ENCODE measurements around the gene DEDD2.
A peak's percentile ranks its signal among the peaks of the same experiment; 100 is the strongest.

The DEDD2 gene

DNA sequence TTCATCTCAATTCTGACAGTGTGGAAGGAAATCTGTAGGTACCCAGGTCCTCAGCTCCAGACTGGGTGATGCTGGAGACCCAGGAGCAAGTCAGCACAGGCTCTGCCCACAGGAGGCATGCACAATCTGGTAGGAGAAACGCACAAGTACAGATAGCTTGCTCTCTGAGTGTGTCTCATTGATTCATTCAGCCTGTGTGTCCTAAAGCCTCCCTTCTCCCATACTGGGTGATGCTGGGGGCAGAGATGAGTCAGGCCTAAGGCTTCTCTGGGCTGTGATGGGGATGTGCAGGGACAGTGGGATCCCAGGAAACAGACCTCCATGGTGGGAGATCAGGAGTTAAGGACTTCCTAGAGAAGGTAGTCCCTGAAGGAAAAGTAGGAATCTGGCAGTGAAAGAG, 9.4 kb upstream of the DEDD2 start:
- no peak for DNase-seq

DNA sequence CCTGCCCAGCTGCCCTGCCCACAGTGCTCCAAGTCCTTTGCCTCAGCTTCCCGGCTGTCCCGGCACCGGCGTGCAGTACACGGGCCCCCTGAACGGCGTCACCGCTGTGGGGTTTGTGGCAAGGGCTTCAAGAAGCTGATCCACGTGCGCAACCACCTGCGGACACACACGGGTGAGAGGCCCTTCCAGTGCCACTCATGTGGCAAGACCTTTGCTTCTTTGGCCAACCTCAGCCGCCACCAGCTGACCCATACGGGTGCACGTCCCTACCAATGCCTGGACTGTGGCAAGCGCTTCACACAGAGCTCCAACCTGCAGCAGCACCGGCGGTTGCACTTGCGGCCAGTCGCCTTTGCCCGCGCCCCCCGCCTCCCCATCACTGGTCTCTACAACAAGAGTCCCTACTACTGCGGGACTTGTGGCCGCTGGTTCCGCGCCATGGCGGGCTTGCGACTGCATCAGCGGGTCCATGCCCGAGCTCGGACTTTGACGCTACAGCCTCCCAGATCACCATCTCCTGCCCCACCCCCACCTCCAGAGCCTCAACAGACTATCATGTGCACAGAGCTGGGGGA, 8.3 kb upstream of the DEDD2 start:
- DNase-seq = no peak

DNA sequence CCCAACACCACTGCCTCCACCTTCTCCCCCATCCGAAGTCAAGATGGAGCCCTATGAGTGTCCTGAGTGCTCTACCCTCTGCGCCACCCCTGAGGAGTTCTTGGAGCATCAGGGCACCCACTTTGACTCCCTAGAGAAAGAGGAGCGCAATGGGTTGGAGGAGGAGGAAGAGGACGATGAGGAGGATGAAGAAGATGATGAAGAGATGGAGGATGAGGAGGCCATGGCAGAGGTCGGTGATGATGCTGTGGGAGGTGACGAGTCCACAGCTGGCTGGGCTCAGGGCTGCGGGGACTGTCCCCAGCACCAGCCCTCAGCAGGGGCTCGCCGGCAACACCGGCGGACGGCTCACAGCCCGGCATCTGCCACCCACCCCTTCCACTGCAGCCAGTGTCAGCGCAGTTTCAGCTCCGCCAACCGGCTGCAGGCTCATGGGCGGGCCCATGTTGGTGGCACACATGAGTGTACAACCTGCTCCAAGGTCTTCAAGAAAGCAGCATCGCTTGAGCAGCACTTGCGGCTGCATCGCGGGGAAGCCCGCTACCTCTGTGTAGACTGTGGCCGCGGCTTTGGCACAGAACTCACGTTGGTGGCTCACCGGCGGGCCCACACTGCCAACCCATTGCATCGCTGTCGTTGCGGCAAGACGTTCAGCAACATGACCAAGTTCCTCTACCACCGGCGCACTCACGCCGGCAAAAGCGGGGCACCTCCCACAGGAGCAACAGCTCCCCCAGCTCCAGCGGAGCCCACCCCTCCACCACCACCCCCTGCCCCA, 7.7 kb upstream of the DEDD2 start:
- no peak for DNase-seq

DNA sequence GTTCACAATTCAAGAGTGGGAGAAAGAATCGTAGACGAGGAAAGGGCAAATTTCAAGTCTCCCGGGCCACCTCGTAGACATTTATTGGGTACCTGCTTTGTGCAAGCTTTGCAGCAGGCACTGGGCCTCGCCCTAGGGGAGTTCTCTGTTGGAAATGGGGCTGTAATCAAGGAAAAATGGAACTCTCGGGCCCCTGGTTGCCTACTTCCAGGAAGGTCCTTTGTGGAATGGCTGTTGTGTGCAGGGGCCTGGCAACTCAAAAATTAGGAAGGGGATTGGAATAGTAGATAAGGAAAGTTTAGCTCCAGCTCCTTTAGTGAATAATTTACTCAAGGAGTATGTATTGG, 3.2 kb upstream of the DEDD2 start:
- DNase-seq = no peak

DNA sequence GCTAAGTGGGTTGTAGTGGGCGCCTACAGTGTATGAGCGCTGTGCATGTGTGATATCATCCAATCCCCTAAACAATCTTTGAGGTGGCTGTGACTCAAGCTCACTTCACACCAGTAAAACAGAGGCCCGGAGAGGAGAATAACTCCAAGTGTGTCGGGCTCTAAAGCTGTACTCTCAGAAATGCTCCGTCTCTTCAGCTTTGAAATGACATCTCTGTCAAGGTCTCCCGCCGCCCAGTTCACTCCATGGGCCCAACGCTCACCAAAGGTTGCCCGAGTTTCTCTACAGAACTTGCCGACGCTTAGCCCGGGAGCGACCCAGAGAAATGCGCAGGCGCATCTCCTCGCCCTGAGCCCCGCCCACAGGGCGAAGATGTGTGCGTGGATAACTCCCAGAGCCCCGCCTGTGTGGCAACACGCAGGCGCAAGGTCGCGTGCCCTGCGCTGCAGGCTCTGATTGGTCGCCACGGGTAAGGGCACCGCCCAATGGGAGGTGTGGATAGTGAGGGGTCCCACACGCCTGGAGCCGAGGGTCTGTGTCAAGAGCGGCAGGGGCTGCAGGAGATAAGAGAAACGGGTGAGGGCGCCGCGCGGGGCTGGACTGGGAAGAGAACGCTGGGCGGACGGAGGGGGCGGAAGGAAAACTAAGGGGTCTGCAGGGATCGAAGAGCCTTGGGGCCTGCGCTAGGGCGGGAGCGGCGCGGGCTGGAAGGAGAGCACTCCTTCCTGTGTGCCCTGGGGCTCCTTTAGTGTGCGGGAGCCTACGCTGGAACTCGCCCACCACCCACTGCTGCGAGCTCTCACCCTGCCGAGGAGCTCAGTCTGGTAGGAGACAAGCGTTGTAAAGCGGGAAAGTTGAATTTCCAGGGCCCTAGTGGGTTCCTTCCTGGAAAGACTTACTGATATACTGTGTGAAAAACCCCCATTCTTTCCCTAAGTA, 2.6 kb upstream of the DEDD2 start, which contains the start of gene ZNF526:
TSS of gene ZNF526 (plus strand) at position 501 of the 939 bp plus-strand sequence. CDS start 4,092 bp downstream, outside the sequence.
- DNase-seq = peak; percentile 94

DNA sequence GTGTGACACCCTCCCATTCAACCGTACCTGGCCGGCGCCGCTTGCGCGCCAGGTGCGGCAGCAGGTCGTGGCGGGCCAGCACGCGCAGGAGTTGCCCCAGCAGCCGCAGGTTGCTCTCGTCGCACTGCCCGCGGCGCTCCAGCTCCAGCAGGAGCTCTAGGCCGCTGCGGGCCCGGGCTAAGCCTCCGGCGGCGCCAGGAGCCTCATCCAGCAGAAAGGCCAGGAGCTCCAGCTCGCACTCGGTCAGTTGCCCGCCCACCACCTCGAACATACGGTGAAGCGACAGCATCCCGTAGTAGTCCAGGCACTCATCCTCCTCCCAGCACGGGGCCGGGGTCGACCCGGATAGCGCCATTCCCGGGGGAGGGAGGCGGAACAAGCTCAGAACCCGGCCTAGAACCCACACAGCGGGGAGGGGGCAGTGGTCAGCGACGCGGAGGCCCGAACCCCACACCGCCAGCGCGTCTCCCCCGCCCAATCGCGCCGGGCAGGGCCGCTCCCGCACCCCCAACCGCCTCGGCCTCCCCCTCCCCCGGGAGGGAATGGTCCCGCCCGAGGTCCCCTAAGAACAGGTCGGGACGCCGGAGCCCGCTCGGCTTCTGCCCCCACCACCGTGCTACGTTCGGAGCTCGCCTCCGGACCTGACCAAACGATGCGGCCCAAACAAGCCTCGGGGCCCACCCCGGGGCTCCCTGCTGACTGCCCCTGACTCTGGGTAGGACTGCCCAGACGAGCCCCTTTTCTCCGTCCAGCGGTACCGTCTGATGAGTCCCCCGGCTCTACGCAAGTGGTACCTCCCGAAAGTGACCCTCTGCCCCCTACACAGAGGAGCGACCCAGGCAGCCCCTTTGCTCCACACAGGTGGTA, 591 bp downstream of the DEDD2 start:
- no peak for DNase-seq

DNA sequence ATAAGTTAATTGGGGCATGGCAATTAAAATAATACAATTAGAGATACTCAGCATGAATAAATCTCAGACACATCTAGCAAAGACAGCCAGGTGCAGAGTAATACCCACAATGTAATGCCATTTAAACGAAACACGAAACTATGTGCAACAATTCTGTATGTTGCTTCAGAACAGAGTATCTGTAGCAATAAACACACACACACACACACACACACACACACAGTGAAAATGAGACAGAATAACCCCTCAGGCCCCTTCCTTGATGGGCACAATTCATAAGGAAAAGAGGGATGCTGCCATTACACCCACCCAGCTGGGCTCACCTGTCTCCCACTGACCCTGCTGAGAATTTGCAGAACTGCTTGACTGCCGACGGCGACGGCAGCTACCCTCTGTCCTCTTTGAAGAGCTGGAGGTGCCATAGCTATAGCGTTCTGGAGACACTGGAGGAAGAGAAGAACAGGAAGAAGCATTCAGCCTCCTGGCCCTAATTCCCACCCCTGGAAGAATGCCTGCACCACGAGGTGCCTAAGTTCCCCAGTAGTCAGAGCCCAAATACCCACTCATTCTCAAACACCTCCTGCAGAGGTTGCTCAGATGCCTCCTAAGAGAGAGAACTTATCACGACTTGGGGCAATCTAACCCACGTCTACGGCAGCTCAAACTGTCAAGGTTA, 2.5 kb downstream of the DEDD2 start:
- no peak for DNase-seq

DNA sequence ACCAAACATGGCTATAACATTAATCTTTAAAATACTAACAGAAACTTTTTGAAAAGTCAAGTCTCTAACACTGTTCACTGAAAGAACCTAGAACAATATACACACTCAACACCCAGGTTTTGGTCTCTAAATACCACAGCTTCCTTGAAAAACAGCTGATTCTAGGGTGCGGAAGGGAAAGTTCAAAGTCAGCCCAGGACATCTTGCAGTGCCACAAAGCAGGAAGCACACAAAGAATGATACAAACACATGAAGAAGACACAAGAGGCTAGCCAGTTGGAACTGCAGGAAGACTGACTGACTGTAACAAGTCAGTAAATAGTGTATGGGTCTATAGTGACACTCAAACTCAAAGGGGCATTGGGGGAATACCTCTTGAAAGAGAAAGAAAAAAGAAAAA, 4.6 kb downstream of the DEDD2 start:
- no peak for DNase-seq

DNA sequence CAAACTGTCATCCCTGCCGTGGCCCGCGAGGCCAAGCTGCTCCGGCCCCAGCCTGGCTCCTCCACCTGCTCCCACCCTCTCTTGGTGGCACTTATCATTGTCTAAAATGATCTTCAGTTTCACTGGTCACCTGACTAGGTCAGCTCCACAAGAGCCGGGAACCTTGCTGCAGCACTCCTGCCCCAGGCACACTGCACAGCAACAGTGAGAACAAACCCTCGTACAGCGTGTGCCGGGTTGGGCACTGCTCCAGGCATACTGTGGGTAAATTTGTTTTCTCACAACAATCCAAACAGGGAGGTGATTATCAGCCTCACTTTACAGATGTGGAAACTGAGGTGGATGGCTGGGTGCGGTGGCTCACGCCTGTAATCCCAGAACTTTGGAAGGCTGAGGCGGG, 8.9 kb downstream of the DEDD2 start:
- no peak for DNase-seq

DNA sequence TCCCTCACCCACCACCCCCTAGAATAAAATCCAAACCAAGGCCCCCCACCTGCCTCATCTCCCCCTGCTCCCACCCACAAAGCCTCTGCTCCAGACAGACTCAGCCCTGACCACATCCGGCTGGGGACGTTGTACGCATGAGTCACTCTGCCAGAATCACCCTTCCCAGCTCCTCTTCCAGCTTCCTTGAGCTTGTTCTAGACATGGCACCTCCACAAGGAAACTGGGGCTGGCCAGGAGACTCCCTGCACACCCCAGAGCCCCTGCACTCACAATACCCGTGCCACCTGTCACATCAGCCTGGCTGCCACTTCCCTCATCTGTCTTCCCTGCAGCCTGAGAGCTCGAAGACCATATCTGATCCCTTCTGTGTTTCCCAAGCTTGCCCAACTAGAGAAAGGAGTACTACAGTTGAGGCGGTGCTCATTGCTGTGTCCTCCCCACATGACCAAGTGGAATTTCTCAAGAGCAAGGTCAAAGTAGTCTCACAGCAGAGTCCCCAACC, 9.7 kb downstream of the DEDD2 start:
- DNase-seq = no peak

DNA sequence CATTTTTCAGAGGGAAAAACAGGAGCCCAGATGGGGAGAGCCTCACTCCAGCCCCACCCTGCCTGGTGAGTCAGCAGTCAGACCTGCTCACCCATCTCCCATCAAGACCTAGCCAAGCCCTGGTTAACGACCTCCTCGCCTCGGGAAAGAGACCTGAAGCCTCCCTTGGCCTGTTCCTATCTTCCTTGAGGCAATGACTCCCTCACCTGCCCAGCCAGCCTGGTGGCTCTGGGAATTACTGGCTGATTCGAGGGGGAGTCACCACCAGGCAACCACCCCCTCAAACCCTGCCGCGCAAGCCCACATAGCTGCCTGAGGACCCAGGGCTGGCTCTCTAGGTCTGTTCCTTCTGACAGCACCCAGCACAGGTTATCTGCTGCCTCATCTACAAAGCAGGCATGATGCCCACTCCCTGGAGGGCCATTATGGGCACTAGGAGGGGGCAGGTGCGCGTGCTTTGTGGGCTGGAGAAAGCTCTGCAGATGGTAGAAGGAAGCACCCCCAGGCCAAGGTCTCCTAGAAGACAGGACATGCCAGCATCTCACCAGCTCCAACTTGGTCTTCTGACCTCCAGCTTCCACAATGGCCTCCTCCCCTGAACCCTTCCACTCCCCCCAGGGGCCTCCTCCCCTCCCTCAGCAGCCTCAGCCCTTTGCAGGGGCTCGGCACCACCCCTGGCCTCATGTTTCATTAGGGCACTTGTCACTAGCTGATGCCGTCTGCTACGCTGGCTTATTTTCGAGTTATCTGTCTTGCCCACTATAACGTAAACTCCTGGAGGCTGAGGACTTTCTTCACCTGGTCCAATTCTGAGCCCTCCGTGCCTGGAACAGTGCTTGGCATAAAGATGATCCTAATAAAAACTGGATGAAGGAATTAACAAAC, 10.4 kb downstream of the DEDD2 start:
- no peak for DNase-seq

DNA sequence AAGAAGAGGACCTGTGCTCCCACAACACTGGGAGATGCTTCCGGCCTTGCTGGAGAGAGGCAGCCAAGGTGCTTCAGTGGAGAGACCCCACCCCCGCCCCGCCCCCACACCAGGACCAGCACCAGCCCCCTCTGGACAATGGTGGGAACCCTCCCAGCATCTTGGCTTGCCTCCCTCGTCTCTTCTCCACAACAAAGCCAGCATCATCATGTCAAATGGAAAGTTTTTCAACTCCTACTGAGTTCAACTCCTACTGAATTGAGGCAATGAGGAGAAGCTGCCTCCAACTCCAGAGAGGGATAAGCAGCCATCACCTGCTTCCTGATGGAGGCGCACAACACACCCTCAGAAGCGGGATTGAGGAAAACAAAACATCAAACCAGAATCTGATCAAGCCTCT, 12.8 kb downstream of the DEDD2 start:
- no peak for DNase-seq

DNA sequence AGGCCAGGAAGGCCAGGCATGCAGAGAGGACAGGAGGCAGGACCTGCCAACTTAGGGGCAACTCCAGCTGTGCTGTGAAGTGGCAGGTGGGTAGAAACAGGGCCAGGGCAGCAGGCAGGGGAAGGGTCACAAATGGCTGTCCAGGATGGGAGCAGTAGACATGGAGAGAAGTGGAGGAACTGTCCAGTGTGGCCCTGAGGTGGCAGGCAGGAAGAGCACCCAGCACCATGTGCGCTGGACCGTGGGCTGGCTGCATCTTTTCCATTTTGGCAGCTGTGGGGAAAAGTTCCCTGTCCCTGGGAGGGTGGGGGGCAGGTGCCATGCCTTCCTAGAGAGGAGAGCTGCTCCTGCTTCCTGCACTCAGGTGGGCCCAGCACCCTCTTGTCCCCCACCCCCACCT, 13.8 kb downstream of the DEDD2 start:
- no peak for DNase-seq

DNA sequence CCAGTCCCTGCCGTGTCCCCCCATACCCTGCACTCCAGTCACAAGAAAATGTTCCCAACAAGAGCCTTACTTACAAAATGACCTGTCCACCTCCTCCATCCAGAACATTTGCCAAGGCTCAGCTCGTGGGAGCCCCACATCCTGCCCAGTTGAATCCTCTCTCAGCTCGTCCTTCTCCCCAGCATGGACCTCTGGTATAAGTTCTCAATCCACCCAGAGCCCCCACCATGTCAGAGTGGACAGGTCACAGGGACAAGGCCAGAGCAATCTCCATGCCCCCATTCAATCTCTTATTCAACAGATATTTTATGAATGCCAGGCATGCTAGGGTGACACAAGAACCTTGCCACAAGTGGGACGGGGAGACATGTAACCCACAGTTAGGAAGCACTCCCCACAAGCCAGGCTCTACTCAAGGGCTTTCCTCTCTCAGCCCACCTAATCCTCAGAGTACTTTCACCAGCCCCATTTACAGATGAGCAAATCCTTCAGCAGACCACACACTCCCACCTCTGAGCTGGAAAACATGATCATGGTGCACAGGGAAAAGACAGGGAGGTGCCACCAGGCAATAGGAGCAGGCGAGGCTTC, 15.1 kb downstream of the DEDD2 start:
- DNase-seq = no peak

DNA sequence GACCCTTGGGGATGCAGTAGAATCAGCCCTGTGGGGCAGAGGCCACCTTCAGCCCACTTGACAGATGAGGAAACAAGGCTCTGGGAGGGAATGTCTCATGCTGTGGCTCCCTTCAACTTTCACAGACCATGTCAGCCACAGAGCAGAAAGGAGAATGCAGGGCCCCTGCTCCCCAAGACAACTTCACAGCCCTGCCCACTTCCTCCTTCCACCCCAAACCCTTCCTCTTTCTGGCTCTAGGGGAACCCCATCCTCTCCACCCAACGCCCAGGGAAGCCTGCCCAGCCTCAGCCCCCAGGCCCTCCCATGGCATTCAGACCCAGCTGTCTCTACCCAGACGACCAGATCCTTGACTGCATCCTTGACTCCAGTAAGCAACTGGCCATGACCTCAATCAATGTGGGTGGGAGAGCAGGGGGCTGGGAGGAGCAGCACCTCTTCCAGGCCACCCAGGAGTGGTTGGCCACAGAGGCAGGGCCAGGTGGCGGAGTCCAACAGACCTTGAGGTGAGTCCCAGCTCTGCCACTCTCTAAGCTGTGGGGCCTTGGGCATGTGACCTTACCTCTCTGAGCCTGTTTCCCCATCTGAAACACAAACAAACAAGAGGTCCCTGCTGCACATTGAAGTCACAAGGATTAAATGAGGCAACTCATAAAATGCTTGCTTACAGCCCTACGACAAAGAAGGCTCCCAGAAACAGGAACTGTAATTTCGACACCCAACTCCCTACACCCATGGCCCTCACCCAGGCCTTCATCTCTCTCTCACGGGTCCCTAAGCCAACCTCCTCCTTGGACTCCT, 15.8 kb downstream of the DEDD2 start:
- no peak for DNase-seq

DNA sequence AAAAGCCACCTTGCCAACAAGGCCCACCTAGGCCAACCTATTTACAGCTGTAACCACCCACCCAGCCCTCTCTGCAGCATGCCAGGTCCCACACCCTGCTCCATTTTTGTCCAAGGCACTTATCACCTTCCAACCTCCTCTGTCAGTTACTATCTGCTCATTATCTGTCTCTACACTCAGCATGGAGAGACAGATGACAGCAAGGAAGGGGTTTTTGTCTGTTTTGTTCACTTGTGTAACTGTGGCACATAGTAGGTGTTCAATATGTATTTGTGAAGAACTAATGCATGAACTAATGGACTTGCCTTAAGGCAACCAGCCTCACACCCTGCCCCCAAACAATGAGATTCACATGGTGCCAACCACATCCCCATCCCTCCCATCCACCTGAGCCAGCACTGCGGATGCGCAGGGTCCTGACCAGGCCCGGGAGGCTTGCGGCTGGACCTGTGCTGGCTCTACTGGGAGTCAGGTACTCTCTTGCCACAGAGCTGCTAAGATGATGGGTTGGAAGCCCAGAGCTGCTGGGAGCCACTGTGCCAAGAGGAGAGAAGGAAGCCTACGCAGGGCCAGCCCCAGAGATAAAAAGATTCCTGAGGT, 17.3 kb downstream of the DEDD2 start:
- DNase-seq = no peak

DNA sequence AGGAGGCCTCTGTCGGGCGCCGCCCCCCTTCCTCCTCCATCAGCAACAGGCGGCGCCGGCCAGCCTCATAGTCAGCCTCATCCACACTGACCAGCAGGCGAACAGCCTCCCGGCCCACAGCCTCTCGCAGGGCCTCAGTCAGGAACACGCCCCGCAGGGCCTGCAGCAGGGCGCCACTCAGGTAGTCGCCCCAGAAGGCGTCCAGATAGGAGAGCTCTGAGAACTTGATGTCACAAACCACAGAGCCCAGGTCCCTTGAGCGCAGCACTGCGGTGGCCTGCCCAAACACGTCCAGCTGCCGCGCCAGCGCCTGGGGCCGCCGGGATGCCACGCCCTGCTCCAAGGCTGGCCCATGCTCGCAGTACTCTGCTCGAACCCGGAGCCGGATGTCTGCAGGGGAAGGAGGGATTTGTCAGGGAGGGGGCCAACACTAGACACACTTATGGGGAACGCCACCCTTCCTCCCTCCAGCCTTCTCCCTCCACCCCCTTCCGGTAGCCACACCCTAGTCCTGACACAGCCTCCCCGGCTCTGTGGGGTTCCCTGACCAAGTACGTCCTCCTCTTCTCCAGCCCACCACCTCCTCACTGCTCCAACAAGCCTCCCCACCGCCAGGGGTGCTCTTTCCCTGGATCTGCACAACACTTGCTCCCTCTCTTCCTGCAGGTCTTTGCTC, 17.9 kb downstream of the DEDD2 start:
- DNase-seq = no peak

DNA sequence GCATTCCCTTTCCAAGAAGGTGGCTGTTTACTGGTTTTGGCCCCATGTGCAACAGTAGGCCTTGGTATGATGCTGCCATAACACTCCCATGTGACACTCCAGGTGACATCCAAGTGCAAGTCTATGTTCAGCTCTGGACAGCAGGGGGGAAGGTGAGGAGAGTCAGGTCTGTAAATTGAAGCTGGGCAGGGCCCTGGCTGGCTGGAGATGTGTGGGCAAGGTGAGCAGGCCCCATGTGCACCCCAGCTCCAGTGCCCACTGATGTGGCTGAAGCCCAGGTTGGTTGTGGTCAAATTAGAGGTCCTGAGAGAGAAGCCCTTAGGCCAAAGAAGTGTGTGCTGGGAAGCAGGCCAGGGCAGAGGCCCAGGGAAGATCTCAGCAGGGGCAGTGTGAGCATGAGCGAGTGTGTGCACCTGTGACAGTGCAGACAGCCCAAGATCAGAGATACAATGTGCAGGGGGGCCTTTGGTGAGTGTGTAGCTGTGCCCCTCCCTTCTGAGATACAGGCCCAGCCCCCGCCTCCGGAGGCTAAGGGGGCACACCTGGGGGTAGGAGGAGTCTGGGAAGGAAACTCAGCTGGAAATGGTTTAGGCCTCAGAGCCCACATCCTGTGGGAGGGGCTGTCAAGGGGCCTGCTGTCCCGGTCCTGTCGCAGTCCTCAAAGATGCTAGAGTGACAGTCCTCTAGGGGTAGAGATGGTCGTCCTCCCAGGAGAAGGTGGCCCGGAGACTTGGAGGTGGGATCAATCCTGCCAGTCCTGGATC, 18.6 kb downstream of the DEDD2 start:
- DNase-seq = no peak
